ENCODE results near the gene CSNK2A2.

Gene CSNK2A2

DNA sequence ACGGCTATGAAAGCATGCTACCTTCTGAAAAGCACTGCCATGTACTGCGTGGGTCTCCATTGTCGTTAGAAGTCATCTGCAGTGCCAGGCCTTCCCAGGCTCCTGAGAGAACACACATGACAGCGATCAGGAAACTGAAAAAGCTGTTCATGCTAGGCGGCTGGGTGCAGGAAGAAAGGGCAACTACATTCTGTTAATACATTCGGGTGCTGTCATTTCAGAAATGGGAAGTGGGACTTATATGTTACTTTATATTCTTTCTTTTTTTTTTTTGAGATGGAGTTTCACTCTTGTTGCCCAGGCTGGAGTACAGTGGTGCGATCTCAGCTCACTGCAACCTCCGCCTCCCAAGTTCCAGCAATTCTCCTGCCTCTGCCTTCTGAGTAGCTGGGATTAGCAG is 88.6 kb downstream of the CSNK2A2 start:
- TF ChIP-seq, protein P1, sequence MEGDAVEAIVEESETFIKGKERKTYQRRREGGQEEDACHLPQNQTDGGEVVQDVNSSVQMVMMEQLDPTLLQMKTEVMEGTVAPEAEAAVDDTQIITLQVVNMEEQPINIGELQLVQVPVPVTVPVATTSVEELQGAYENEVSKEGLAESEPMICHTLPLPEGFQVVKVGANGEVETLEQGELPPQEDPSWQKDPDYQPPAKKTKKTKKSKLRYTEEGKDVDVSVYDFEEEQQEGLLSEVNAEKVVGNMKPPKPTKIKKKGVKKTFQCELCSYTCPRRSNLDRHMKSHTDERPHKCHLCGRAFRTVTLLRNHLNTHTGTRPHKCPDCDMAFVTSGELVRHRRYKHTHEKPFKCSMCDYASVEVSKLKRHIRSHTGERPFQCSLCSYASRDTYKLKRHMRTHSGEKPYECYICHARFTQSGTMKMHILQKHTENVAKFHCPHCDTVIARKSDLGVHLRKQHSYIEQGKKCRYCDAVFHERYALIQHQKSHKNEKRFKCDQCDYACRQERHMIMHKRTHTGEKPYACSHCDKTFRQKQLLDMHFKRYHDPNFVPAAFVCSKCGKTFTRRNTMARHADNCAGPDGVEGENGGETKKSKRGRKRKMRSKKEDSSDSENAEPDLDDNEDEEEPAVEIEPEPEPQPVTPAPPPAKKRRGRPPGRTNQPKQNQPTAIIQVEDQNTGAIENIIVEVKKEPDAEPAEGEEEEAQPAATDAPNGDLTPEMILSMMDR (IDR thresholded peaks at IDR 0.05; ENCODE audit: low read depth, low read length): no peak
- H3K27me3 ChIP-seq: no peaks in the 10 kb centered on the region
- H3K4me1 ChIP-seq: peaks cover 19% of the 10 kb centered on the region
- no peaks in the 10 kb centered on the region for H3K9me3 ChIP-seq
- H3K4me3 ChIP-seq (ENCODE audit: low read depth, low read length): no peak overlapping the region
- DNase-seq: no peak
- H3K36me3 ChIP-seq: peaks cover 14% of the 10 kb centered on the region
